Left lung (tissue), 10 donors: ENCODE data around the gene PLEKHA3. TPM values are rescaled to one million over a fixed set of nuclear protein-coding genes. Genes with fewer than 3 reads are reported as not detected.

Experiments
- ATAC-seq: fragments of 200-7000 bp; cut with Tn5 transposase; one replicate; pipeline ENCODE4 v1.9.1; 2020; ENCODE audit warnings: moderate library complexity
- DNase-seq, 4 donors: peaks; one replicate each; pipeline ENCODE4 v3.0.0-alpha.2; 2013 to 2020
- H3K27ac ChIP-seq, 2 donors: fragments of 200-600 bp; sonication (generic) in 1 of 2; one replicate each; pipeline versions ENCODE4 v1.5.0 to v1.8.0; 2020 to 2021
- H3K27me3 ChIP-seq, 2 donors: fragments of 200-600 bp; sonication (generic) in 1 of 2; one replicate each; pipeline versions ENCODE4 v1.5.0 to v1.8.0; 2020 to 2021
- H3K36me3 ChIP-seq, 2 donors: fragments of 200-600 bp; sonication (generic) in 1 of 2; one replicate each; pipeline versions ENCODE4 v1.5.0 to v1.8.0; 2020 to 2021
- H3K4me1 ChIP-seq, 2 donors: fragments of 200-600 bp; one replicate each; pipeline ENCODE4 v1.8.0; 2021
- H3K4me3 ChIP-seq, 2 donors: fragments of 200-600 bp; sonication (generic) in 1 of 2; one replicate each; pipeline versions ENCODE4 v1.5.0 to v1.8.0; 2020 to 2021; ENCODE audit warnings: mild to moderate bottlenecking in 1 of 2
- H3K9me3 ChIP-seq, 2 donors: fragments of 200-600 bp; sonication (generic) in 1 of 2; one replicate each; pipeline versions ENCODE4 v1.5.0 to v1.8.0; 2020 to 2021
- CTCF ChIP-seq, 2 donors: fragments of 200-600 bp; sonication (generic) in 1 of 2; IDR thresholded peaks; one replicate each; pipeline versions ENCODE4 v1.5.0 to v1.8.0; 2021; ENCODE audit warnings: antibody characterized with exemption in 2 of 2
- intact Hi-C, 2 donors: fragments of 100-400 bp; cut with DNase I; formaldehyde crosslinking; loops; one replicate each; pipeline versions ENCODE4 v1.11.2 to v1.14.2; 2022
- polyA plus RNA-seq, 6 donors: library from polyadenylated mRNA; unstranded; fragments of 120-200 nt; gene quantifications; one replicate each; pipeline ENCODE4 v1.2.1, GENCODE V29; 2013; ENCODE audit not compliant: insufficient read length in 6 of 6
- total RNA-seq, 2 donors: library from RNA; stranded (reverse); fragmentation: NEBNext Ultra II Directional; extraction: Animal tissue kit (Norgen Biotek cat#: 25700); gene quantifications; one replicate each; pipeline ENCODE4 v1.2.1, GENCODE V29; 2021
- donor health status: DM: no; HTN: yes; CAD: no.
- donor health status: DM: no; HTN: no; CAD: no.

PLEKHA3 gene
- total and polyA plus RNA-seq, 8 donors, result 24.5 to 35.7 (median 27.5) TPM

- Histone ChIP-seq H3K4me1 (no peaks in the 10 kb centered on the region), H3K4me3 (no peak overlapping the region), H3K9me3 (no peaks in the 10 kb centered on the region), H3K27ac (no peak overlapping the region), H3K27me3 (no peaks in the 10 kb centered on the region), H3K36me3 (peaks cover 0 to 85% of the 10 kb centered on the region in 2 donors)
- no peak for ATAC-seq
- intact Hi-C loops, result no loop called here
- TF ChIP-seq CTCF (IDR thresholded peaks at IDR 0.05), result no peak
- no peak for DNase-seq
These were observed 70.1 kb downstream of the PLEKHA3 start for GRCh38 chr2:178550352-178550751.

GRCh38 chr2:178553047-178553446 lies 72.8 kb downstream of the PLEKHA3 start:
- Histone ChIP-seq H3K4me1 (no peaks in the 10 kb centered on the region), H3K9me3 (no peaks in the 10 kb centered on the region), H3K4me3 (no peak overlapping the region), H3K27me3 (no peaks in the 10 kb centered on the region), H3K36me3 (peaks cover 0 to 67% of the 10 kb centered on the region in 2 donors), H3K27ac (no peak overlapping the region)
- TF ChIP-seq CTCF (IDR thresholded peaks at IDR 0.05), result no peak
- DNase-seq, result no peak
- intact Hi-C loops, result no loop called here
- no peak for ATAC-seq

Other genes starting within 250 kb of the PLEKHA3 start
- 10 to 100 TPM; 45.2 to 45.4 TPM for gene PRKRA, start 29.3 kb upstream of the PLEKHA3 start, total RNA-seq
- gene PRKRA, start 29.3 kb upstream of the PLEKHA3 start, polyA plus RNA-seq, result 10 to 100 TPM; 67.8 to 83.5 (median 71.5) TPM
- gene PJVK, start 29.1 kb upstream of the PLEKHA3 start, total RNA-seq, result 1 to 10 TPM; 2.0 to 2.7 TPM
- gene PJVK, start 29.1 kb upstream of the PLEKHA3 start, polyA plus RNA-seq, result 10 to 100 TPM in 4 of 6 donors, 1 to 10 TPM in 2; 9.5 to 13.7 (median 13.1) TPM
- 10 to 100 TPM; 12.9 to 25.9 TPM for gene FKBP7, start 1.9 kb upstream of the PLEKHA3 start, total RNA-seq
- 10 to 100 TPM; 60.8 to 73.6 (median 66.4) TPM for gene FKBP7, start 1.9 kb upstream of the PLEKHA3 start, polyA plus RNA-seq